Activated T-cell treated with anti-CD3 and anti-CD28 coated beads for 48 hours (primary cell): Measurements from ENCODE around the gene CDS1.
A peak's percentile ranks its signal among the peaks of the same experiment; 100 is the strongest.
"Not testable (repeated sequence)": the region's sequence is repeated elsewhere in the genome, so short reads cannot be mapped to it uniquely, and the experiment has no call there.

Source experiments
- DNase-seq: peaks from one replicate; pipeline ENCODE4 v3.0.0-alpha.2; 2020; ENCODE audit warnings: low read depth

Gene CDS1

DNA sequence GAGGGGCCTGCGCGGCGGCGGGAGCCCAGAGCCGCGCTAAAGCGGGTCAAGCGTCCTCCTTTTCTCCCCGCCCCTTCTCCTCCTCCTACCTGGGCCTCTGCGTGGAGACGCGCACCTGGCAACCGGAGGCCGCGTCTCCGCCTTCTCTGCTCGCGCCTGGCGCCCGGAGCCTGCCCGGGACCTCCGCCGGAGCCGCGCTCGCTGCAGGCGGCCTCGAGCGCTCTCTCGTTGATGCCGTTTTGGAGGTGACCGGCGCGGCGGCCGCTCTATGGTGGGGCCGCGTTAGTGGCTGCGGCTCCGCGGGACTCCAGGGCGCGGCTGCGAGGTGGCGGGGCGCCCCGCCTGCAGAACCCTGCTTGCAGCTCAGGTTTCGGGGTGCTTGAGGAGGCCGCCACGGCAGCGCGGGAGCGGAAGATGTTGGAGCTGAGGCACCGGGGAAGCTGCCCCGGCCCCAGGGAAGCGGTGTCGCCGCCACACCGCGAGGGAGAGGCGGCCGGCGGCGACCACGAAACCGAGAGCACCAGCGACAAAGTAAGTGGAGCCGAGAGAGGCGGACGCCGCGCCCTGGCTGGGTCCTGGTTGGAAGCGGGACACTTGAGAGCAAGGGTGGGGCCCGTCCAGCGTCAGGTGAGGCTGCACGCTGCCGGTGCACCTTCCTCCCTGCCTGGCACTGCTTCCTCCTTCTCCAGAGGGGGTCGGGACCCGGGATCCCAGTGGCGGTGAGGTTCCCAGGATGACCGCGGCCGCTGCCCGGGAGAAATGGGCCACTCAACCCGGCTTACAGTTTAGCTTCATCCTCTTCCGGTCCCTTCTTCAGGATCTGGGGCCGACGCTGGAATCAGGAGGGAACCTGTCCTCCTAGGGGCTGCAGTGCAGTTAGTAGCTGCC lies at the start of gene CDS1:
Gene CDS1 (plus strand): TSS at position 140 of the 888 bp plus-strand sequence. CDS start 275 bp downstream, at position 415.
- no peak for DNase-seq

DNA sequence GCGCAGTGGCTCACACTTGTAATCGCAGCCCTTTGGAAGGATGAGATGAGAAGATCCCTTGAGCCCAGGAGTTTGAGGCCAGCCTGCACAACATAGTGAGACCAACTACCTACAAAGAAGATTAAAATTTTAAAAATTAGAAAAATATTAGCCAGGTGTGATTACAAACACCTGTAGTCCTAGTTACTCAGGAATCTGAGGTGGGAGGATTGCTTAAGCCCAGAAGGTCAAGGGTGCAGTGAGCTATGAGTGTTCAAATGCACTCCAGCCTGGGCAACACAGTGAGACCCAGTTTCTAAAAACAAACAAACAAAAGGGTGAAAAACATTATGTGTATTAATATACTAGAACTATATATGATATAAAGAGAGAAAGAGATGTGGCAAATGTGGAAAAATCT lies 47.0 kb upstream of the CDS1 start:
- no peak for DNase-seq

DNA sequence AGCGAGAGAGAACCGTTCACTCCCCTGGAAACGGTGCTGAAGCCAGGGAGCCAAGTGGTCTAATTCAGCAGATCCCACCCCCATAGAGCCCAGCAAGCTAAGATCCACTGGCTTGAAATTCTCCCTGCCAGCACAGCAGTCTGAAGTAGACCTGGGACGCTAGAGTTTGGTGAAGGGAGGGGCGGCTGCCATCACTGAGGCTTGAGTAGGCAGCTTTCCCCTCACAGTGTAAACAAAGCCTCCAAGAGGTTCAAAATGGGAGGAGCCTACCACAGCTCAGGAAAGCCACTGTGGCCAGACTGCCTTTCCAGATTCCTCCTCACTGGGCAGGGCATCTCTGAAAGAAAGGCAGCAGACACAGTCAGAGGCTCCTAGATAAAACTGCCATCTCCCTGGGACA lies 37.8 kb upstream of the CDS1 start:
- no peak for DNase-seq

DNA sequence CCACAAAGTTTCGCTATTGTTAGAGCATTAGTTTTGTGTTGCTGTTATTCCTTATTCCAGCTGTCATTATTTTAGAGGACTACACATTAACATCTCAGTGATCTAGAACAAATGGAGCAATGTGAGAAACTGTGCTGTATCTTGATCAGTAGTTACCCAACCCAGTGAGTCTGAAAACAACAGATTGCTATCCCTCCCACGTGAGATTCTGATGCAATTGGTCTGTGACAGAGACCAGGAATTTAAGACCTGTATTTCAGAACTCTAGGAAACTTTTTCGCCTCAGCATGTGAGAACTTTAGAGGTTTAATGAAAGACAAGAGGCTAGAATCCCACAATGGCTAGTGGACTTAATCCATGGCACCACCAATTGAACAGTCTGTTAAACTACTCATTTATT lies 35.7 kb upstream of the CDS1 start:
- no peak for DNase-seq

DNA sequence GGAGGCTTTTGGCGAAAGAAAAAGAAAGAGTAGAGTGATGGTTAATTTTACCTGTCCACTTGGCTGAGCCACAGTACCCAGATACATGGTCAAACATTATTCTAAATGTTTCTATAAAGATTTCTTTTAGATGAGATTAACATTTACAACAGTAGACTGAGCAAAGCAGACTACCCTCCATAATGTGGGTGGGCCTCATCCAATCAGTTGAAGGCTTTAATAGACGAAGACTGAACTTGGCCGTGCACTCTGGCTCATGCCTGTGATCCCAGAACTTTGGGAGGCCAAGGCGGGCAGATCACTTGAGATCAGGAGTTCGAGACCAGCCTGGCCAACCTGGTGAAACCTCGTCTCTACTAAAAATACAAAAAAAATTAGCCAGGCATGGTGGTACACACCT lies 33.7 kb upstream of the CDS1 start:
- not testable (repeated sequence) for DNase-seq

DNA sequence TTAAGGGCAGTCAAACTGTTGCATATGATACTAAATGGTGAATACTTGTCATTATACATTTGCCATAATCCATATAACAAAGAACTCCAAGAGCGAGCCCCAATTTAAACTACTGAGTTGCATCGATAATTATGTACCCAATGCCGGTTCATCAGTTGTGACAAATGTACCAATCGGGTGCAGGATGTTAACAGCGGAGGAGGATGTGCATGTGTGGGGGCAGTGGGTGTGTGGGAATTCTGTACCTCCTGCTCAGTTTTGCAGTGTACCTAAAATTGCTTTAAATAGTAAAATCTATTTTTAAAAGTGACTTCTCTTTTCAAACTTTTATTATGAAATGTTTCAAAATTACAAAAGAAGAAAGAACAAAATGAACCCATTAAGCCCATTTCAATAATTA lies 20.8 kb upstream of the CDS1 start:
- no peak for DNase-seq

DNA sequence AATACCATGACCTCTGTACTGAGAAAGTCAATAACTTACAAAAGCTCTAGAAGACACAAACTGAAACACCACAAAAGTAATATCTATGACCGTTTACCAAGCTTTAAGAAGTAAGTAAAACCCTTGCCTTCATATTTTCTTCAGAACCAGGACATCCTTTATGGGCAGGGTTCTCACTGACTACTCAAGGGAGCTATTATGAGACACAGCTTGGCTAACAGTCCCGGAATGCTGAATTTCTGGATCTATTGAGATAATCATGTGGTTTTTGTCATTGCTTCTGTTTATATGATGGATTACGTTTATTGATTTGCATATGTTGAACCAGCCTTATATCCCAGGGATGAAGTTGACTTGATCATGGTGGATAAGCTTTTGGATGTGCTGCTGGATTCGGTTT lies 19.9 kb upstream of the CDS1 start:
- no peak for DNase-seq

DNA sequence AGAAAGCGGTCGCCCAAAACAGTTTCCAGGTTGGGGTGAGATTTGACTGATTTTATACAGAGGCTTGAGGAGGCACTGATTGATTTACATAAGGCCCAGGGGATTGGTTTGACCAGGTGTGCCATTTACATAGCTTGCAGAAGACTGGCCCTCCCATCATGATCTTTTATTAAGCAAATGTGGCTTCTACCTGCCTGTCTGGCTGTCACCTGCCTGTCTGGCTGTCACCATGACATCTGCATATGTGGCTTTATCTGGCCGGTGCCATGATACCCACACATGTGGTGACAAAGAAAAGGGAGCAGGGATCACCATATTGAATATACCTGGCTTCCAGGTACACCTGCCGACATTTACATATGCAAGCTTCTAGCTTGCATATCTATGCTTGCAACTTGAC lies 17.0 kb upstream of the CDS1 start:
- no peak for DNase-seq

DNA sequence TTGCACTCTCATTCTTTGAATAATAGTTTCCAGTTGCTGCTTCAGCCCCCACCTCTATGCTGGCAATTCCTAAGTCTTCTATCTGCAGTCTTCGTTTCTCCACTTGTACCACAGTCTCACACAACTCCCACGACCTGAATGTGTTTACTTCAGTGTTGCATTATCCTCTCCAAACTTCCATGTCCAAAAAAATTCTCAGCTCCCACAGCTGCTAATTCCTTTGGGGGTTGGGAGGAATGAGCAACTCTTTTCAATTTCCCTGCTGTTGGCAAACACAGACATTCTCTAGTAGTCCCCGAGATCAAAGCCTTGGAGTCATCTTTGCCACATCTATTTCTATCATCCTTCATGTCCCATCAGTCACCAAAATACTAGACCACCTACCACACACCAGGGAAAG lies 14.4 kb upstream of the CDS1 start:
- no peak for DNase-seq

DNA sequence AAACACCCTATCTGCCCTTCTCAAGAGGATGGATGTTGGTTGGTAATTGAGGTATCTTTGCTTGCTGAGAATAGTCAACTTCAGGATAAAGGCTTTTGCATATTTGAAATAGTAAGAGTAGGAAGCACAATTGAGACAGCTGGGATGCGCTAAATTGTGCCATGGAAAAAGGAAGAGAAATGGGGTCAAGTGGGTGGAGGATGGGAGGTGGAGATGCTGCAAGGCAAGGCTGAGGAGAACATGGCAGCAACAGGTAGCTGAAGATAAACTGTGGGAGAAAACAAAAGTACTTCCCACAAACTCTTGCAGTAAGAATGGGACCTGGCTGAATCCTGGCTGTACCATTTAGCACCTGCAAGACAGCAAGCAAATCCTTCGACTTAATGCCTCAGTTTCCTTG lies 13.9 kb upstream of the CDS1 start:
- DNase-seq: no peak

DNA sequence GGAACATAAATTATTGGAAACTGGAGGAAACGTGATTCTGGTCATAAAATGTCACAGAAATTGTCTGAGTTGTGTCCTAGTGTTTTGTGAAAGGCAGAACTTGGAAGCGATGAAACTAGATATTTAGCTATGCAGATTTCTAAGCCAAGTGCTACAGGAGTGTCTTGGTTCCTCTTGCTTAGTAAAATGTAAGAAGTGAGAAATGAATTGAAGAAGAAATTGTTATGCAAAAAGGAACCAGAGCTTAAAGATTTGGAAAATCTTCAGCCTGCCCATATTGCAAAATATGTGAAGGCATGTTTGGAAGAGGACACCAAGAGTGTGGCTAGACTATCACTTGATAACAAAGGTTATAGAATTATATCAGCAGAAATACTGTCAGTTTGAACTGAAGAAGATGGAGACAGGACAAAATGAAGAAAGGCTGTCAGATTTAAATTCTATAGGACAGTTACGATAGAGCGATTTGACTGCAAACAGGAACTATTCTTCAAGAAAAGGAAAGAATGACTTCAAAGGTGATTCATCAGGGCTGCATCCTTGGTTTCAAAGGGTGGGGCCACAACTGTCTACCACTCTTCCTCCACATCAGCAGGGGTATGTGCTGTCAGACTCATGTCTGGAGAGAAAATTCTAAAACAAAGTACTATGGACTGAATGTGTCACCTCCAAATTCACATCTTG lies 9.4 kb upstream of the CDS1 start:
- DNase-seq: no peak

DNA sequence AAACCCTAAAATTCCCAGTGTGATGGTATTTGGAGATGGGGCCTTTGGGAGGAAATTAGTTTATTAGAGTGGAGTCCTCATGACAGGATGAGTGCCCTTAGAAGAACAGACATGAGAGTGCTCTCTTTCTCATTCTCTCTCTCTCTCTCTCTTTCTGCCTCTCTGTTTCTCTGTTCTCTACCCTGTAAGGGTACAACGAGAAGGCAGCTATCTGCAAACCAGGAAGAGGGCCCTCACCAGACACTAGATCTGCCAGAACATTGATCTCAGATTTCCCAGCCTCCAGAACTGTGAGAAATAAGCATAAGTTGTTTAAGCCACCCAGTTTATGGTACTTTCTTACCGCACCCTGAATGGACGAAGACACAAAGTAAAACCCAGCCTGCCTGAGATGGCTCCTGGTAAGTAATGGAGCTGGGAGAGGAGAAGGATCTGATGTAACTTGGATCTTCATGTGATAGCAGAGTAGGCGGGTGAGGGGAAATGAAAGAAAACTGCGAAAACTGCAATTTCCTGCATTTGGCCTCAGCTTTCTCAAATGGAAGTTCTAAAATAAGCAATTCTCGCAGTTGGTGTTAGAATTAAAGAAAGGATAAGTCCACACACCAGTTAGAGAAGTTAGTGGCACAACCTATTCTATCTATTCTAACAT lies 8.7 kb upstream of the CDS1 start:
- no peak for DNase-seq

DNA sequence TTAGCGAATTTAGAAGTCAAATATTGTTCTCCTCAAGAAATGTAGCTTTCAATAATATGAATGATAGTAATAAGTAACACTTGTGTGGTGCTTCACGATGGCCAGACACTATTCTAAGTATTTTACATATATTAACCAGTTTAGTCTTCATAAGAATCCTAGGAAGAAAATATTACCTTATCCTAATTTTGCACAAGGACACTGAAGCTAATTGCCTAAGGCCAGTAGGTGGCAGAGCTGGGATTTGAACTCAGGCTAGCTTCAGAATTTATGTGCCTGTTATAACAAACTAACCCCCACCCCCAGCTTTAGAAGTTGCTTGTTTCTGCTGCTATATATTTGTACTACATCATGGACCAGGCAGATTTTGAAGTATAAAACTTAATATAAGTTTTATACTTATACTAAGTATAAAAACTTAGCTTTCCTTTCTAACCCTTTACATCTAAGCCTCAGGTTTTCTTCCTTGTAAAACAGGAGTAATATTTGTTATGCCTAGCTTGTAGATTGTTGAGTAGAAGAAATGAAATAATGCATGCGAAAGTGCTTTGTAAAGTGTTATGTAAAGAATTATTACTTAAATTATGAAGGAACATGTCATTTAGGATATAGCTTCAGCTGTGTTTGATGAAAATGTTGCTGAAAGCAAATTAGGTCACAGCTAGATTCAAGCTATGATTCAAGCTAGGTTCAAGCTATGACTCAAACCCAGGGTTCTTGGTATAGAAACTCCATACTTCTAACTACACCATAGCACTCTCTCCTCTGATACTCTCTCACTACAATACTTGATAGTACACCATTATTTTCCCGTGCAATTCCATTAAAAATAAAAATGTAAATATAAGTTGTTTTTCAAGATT lies 4.2 kb upstream of the CDS1 start:
- no peak for DNase-seq

DNA sequence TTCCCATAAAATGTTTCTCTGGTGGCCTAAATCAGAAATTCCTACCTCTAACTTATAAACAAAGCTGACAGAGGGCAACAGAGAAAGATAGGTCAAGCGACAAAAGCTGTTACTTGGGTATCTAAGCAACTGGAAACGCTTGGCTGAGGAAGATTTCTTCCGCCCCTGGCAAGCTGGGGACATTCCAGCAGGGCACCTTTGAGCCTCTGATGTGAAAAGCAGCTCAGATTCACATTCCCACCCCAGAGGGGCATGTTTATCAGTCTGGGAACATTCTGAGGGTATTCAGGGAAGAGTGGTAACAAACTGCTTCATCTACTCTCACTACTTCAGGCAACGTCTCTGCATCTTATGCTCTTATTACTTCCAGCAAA lies 3.5 kb upstream of the CDS1 start:
- DNase-seq: no peak

DNA sequence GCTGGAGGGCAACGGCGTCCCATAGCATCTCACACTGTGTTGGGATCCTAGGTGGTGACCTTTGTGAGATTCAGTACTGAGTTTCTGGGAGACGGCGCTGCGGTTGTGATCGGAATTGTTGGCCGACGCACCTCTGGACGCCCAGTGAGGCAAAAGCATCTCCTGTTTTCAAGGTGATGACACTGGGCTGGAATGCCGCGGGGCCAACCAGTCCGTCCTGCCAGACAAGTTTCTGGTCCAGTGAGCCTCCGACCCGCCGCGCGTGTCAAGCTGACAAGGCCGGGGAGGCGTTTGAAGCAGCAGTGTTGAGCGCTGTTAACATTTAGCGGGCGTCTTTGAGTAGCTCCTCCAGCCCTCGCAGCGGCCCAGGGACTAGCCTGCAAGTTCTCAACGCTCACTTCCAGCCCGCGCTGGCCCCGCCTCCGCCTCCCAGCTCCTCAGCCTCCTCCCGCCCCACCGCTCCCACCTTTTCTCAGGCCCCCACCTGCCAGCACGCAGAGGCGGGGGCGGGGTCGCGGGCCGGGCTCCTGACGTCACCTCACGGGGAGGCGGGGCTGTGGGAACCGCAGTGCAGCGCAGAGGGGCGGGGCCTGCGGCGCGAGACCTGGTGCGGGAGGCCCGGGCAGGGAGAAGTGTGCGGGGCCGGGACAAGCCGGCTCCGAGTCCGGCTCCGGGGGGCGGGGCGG lies 482 bp upstream of the CDS1 start:
- DNase-seq: peak; percentile 75

DNA sequence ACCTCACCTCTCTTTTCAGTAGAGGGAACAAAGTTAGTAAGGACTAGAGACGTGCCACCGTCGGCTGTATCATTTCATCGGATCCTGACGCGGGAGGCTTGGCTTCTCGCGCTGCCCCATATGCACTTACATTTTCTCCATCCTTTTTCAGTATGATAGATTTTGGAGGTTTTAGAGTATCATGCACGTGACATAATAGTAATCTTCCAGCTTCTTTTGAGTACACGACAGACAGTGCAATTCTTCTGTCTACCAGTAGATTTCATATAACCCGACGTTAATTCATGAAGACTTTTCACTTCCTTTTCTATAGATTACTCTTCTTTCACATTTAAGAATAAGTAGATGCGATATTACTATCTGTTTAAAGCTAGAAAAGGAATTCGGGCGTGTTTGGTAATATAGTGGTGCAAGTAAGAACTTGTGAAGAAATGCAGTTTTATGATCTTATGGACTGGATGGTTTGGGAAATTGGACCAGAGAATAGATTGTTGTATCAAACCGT lies 1.0 kb downstream of the CDS1 start:
- no peak for DNase-seq

DNA sequence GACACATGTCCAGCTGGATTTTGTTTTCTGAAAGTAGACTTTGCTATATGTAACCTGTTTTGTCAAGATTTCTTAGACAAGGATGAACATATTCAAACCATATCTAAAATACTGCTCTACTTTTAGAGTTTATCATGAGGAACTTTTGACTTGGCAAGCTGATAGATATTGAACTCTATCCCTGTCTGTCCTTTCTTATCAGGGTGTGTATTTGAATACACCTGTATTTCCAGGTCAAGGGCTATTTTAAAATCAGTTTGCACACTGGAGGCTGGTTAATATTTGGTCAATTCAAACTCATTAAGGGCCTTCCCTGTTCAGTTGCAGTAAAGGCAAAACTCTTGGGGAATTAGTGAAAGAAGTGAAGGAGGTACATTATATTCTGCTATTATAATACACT lies 2.3 kb downstream of the CDS1 start:
- DNase-seq: no peak

DNA sequence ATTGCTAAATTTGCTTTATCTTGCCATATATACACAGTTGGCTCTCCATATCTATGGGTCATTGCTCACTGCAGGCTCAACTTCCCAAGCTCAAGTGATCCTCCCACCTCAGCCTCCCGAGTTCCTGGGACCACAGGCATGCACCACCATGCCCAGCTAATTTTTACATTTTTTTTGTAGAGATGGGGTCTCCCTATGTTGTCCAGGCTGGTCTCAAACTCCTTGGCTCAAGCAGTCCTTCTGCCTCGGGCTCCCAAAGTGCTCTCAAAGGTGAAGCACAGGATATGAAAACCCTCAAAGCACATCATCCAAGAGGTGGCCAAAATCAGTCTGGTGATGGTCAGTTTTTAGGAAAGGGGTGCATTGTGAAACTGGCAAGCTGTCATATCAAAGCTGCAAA lies 11.8 kb downstream of the CDS1 start:
- DNase-seq: no peak

DNA sequence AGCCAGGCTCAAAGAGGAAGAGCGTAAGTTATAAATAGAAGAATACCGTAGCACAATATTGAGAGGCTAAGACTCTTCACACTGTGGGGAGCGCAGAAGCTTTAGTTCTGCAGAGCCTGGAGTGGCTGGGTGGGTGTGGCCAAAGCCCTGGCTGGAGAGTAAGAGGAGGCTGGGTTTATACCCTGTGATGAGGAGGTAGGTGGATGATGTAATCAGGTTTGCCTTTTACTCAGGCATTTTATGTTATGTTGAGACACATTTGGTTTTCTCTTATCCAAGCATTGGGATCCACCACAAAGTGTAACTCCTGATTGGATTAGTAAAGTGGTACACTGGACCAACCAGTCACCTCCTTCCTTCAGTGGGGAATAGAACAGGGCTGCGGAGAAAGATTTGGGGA lies 13.9 kb downstream of the CDS1 start:
- DNase-seq: no peak

DNA sequence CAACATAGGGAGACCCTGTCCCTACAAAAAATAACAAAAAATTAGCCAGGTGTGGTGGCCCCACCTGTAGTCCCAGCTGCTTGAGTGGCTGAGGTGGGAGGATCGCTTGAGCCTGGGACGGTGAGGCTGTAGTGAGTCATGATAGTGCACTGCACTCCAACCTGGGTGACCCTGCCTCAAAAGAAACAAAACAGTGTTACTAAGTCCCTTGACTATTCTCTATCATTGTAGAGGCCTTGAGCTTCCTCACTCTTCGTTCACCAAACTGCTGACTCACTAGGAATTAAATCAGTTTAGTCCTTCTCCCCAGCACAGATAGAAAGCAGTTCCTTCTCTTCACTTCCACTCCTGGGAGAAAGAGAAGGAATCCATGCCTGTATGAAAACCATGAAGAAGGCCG lies 14.5 kb downstream of the CDS1 start:
- no peak for DNase-seq

DNA sequence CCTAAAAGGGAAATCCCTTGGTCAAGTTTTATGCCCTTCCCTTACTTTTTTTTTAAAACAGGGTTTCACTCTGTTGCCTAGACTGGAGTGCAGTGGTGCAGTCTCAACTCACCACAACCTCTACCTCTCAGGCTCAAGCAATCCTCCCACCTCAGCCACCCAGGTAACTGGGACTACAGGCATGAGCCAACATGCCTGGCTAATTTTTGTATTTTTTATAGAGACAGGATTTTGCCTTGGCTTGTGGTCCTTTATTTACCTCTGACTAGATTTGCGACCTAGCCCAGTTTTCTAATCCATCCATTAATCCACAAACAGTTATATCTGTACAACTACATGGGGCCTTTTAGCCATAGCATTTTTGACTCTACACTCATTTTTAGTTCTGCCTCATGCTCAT lies 23.7 kb downstream of the CDS1 start:
- no peak for DNase-seq
